ENCODE measurements around the gene RAB39A.

DNA sequence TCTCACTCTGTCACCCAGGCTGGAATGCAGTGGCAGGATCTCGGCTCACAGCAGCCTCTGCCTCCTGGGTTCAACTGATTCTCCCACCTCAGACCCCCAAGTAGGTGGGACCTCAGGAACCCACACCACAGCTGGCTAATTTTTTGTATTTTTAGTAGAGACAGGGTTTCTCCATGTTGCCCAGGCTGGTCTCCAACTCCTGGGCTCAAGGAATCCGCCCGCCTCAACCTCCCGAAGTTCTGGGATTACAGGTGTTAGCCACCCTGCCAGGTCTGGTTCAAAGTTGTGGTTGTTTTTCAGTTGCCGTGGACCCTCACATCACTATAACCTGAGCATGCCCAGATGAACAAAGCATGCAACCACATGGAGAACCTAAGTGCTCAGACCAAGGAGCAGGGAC is 13.0 kb upstream of the RAB39A start:
- TF ChIP-seq, protein P1, sequence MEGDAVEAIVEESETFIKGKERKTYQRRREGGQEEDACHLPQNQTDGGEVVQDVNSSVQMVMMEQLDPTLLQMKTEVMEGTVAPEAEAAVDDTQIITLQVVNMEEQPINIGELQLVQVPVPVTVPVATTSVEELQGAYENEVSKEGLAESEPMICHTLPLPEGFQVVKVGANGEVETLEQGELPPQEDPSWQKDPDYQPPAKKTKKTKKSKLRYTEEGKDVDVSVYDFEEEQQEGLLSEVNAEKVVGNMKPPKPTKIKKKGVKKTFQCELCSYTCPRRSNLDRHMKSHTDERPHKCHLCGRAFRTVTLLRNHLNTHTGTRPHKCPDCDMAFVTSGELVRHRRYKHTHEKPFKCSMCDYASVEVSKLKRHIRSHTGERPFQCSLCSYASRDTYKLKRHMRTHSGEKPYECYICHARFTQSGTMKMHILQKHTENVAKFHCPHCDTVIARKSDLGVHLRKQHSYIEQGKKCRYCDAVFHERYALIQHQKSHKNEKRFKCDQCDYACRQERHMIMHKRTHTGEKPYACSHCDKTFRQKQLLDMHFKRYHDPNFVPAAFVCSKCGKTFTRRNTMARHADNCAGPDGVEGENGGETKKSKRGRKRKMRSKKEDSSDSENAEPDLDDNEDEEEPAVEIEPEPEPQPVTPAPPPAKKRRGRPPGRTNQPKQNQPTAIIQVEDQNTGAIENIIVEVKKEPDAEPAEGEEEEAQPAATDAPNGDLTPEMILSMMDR (IDR thresholded peaks at IDR 0.05), result no peak
- no peak for TF ChIP-seq POLR2A (IDR thresholded peaks at IDR 0.05)
